Prostate gland (tissue), 2 donors: ENCODE measurements around the gene CLDN20. TPM values are rescaled to one million over a fixed set of nuclear protein-coding genes. Genes with fewer than 3 reads are reported as not detected.
A peak's percentile ranks its signal among the peaks of the same experiment; 100 is the strongest.

Experiments used
- DNase-seq: peaks from one replicate; pipeline ENCODE4 v3.0.0-alpha.2; 2019; ENCODE audit warnings: low spot score
- H3K27ac ChIP-seq, 2 donors: fragments of 200-600 bp; sonication (generic); 2 replicates each; pipeline ENCODE4 v1.5.1; 2017 to 2019
- H3K27me3 ChIP-seq: fragments of 200-600 bp; sonication (generic); replicated peaks from 2 replicates; pipeline ENCODE4 v1.5.1; 2019; ENCODE audit not compliant: insufficient read depth
- H3K36me3 ChIP-seq, 2 donors: fragments of 200-600 bp; sonication (generic); 1 replicate in 1 of 2; 2 replicates in 1 of 2; pipeline versions ENCODE4 v1.5.1 to v1.8.1; 2017 to 2019
- H3K4me1 ChIP-seq: fragments of 200-600 bp; sonication (generic); replicated peaks from 2 replicates; pipeline ENCODE4 v1.5.1; 2019
- H3K4me3 ChIP-seq, 2 donors: fragments of 200-600 bp; sonication (generic); 2 replicates each; pipeline ENCODE4 v1.5.1; 2017 to 2019
- H3K9me3 ChIP-seq: fragments of 200-600 bp; sonication (generic); 2 replicates; pipeline ENCODE4 v1.5.1; 2017
- POLR2A ChIP-seq: fragments of 450-650 bp; IDR thresholded peaks from one replicate; pipeline ENCODE4 v1.6.1; 2016; ENCODE audit warnings: antibody characterized with exemption, mild to moderate bottlenecking
- POLR2AphosphoS5 ChIP-seq: sonication (generic); formaldehyde crosslinking; IDR thresholded peaks from one replicate; pipeline ENCODE4 v1.6.1; 2017; ENCODE audit warnings: antibody characterized with exemption
- WGBS: methylation state at CpG from one replicate; pipeline ENCODE4 v1.1.5; 2018; 5-methylcytosine and 5-hydroxymethylcytosine counted together
- intact Hi-C: fragments of 100-400 bp; cut with DNase I; formaldehyde crosslinking; loops from one replicate; pipeline ENCODE4 v1.14.2; 2022
- total RNA-seq, 2 donors: library from RNA; depleted of rRNA; stranded (reverse); fragments of >200 nt; gene quantifications; one replicate each; pipeline ENCODE4 v1.1.0, GENCODE V29; 2016
- TF ChIP-seq, protein P1 (sequence below), 4 experiments: fragments of 200-600 bp in 2 of 4; fragments of 450-650 bp in 2 of 4; sonication (generic) in 2 of 4; IDR thresholded peaks; 1 replicate in 3 of 4; 2 replicates in 1 of 4; pipeline ENCODE4 v1.5.1; 2016 to 2019; ENCODE audit warnings: antibody characterized with exemption in 4 of 4, mild to moderate bottlenecking in 2 of 4, moderate library complexity in 2 of 4

The CLDN20 gene
- total RNA-seq, 2 donors from 2014 or later, result not detected

DNA sequence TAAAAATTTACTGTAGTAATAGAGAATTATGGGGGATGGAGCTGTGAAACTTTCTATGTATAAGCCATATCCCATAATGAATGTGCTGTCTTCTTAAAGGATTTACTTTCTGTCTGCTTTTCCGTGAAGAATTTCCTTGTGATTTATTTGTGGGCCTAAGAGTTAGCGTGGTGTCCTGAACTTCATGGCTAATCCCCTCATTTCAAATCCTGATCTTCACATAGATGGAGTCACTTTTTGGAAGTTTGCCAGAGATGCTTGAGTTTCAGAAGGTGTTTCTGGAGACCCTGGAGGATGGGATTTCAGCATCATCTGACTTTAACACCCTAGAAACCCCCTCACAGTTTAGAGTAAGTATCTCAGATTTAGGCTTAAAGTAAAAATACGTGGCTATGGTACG, 19.4 kb upstream of the CLDN20 start:
- intact Hi-C loops, result loop anchor here (10.0 kb wide), 1 partner anchor 380 kb away; no protein-coding TSS in a partner anchor
- no peaks in the 10 kb centered on the region for H3K4me1 ChIP-seq
- 85% methylated on average over 4 of the region's 4 CpGs for WGBS
- H3K36me3 ChIP-seq, result no peaks in the 10 kb centered on the region
- H3K9me3 ChIP-seq, result no peaks in the 10 kb centered on the region
- no peak overlapping the region for H3K4me3 ChIP-seq
- no peak overlapping the region for H3K27ac ChIP-seq
- TF ChIP-seq POLR2AphosphoS5 (no peak), POLR2A (no peak)
- TF ChIP-seq, protein P1, sequence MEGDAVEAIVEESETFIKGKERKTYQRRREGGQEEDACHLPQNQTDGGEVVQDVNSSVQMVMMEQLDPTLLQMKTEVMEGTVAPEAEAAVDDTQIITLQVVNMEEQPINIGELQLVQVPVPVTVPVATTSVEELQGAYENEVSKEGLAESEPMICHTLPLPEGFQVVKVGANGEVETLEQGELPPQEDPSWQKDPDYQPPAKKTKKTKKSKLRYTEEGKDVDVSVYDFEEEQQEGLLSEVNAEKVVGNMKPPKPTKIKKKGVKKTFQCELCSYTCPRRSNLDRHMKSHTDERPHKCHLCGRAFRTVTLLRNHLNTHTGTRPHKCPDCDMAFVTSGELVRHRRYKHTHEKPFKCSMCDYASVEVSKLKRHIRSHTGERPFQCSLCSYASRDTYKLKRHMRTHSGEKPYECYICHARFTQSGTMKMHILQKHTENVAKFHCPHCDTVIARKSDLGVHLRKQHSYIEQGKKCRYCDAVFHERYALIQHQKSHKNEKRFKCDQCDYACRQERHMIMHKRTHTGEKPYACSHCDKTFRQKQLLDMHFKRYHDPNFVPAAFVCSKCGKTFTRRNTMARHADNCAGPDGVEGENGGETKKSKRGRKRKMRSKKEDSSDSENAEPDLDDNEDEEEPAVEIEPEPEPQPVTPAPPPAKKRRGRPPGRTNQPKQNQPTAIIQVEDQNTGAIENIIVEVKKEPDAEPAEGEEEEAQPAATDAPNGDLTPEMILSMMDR (IDR thresholded peaks at IDR 0.05), result no peak
- DNase-seq, result no peak
- H3K27me3 ChIP-seq, result no peaks in the 10 kb centered on the region

DNA sequence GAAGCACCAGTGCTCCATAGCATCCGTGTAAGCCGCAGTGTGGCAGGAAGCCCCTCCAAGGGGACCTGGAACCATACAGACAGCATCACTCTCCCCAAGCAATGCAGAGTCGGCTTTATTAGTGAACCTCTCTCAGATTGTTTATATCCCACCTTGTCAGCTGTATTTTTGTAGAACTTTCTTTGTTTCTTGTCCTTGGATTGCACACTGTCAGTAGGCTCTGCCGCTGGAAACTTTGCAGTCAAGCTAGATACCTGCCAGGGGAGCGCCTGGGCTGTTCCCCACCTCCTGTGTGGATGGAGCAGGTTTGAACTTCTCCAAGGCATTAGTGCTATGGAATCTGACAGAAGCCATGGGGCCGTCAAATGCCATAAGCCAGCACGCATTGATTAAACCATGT, 18.6 kb upstream of the CLDN20 start:
- no peak for TF ChIP-seq POLR2AphosphoS5
- no peak for TF ChIP-seq POLR2A
- TF ChIP-seq, protein P1 (IDR thresholded peaks at IDR 0.05), result no peak
- no peak overlapping the region for H3K4me3 ChIP-seq
- WGBS, result 92% methylated on average over 7 of the region's 7 CpGs
- no peak for DNase-seq
- no peaks in the 10 kb centered on the region for H3K27me3 ChIP-seq
- intact Hi-C loops, result loop anchor here (5.0 to 10.0 kb wide), 2 partner anchors 318 to 380 kb away; no protein-coding TSS in a partner anchor
- no peaks in the 10 kb centered on the region for H3K4me1 ChIP-seq
- no peaks in the 10 kb centered on the region for H3K36me3 ChIP-seq
- no peak overlapping the region for H3K27ac ChIP-seq
- no peaks in the 10 kb centered on the region for H3K9me3 ChIP-seq

DNA sequence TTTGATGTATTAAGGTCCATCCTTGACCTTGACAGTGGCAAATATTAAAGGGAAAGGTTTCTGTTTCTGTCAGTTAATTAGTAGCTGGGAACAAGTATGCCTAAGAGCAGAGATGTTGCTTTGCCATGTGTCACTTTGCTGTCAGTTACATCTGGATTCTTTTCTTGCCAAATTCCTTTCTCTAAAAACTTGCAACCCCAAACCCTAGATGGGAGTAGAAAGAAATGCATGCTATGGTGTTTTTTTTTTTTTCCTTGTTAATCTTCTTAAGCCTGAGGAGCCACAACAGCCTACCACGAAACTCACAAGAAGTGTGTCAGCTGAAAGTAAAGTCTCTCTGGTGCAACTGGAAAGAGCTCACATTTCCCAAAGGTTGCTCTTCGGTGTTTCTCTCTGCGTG, 18.0 kb upstream of the CLDN20 start:
- Histone ChIP-seq H3K4me1 (no peaks in the 10 kb centered on the region), H3K27ac (no peak overlapping the region), H3K9me3 (no peaks in the 10 kb centered on the region), H3K36me3 (no peaks in the 10 kb centered on the region), H3K4me3 (no peak overlapping the region), H3K27me3 (no peaks in the 10 kb centered on the region)
- intact Hi-C loops, result loop anchor here (5.0 to 10.0 kb wide), 2 partner anchors 319 to 381 kb away; no protein-coding TSS in a partner anchor
- no peak for DNase-seq
- 82% methylated on average over 3 of the region's 3 CpGs for WGBS
- TF ChIP-seq POLR2AphosphoS5, result no peak
- TF ChIP-seq, protein P1 (IDR thresholded peaks at IDR 0.05), result no peak
- TF ChIP-seq POLR2A, result no peak

DNA sequence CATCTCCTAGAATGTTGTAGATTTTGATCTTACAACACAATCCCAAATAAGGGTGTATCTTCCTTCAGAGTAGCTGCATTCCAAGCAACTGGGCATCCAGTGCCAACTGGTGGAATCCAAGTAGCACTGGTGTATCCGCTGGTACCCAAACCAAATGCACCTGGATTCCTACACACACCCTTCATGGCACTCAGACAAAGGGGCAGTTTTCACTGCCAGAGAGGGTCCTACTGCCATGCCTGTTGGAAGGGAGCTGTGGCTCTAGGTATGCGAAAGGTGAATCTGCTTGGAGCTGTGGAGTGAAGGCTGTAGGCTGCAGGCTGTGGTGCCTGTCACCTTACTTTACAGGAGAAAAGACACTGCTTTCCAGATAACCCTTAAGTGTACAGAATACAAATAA, 17.0 kb upstream of the CLDN20 start:
- Histone ChIP-seq H3K36me3 (no peaks in the 10 kb centered on the region), H3K4me3 (no peak overlapping the region), H3K9me3 (no peaks in the 10 kb centered on the region), H3K27ac (no peak overlapping the region), H3K4me1 (no peaks in the 10 kb centered on the region), H3K27me3 (no peaks in the 10 kb centered on the region)
- intact Hi-C loops, result loop anchor here (5.0 to 10.0 kb wide), 2 partner anchors 320 to 382 kb away; no protein-coding TSS in a partner anchor
- TF ChIP-seq, protein P1 (IDR thresholded peaks at IDR 0.05), result no peak
- TF ChIP-seq POLR2A (no peak), POLR2AphosphoS5 (no peak)
- 83% methylated on average over 2 of the region's 2 CpGs for WGBS
- no peak for DNase-seq

DNA sequence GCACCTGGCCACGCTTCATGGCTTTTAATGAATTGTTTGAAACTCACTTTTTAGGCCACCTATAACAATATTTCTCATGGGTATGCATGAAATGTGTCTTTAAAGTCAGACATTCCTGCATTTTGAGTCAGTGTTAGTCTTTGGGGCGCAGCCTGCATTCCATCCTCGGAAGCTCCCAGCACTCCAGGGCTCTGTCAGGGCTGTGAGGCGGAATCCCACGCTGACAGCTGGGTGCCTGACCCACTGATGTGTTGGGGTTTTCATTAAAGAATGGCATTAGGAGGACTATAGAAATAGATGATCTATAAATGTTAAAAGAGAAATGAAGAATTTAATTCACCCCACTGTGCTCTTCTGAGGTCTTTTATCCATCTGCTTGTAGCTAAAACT, 16.2 kb upstream of the CLDN20 start:
- Histone ChIP-seq H3K4me1 (no peaks in the 10 kb centered on the region), H3K9me3 (no peaks in the 10 kb centered on the region), H3K36me3 (no peaks in the 10 kb centered on the region), H3K4me3 (no peak overlapping the region), H3K27me3 (no peaks in the 10 kb centered on the region), H3K27ac (peak overlapping the region in 1 of 2 donors; percentile 6)
- intact Hi-C loops, result loop anchor here (1.0 to 10.0 kb wide), 3 partner anchors 70 to 383 kb away; no protein-coding TSS in a partner anchor
- TF ChIP-seq POLR2A, result no peak
- no peak for TF ChIP-seq POLR2AphosphoS5
- TF ChIP-seq, protein P1 (IDR thresholded peaks at IDR 0.05), result no peak
- DNase-seq, result no peak
- 83% methylated on average over 5 of the region's 5 CpGs for WGBS
